GM12875 (cell line): ENCODE data around the gene LRBA.

Experiments
- H3K4me3 ChIP-seq: one replicate; pipeline ENCODE4 v1.5.1; 2011; ENCODE audit warnings: low read depth, low read length, control low read depth
- CTCF ChIP-seq: IDR thresholded peaks from 2 replicates; pipeline ENCODE4 v1.5.1; 2011; ENCODE audit warnings: low read depth, mild to moderate bottlenecking, control low read depth, inconsistent platforms, low read length, moderate library complexity, borderline replicate concordance; ENCODE audit not compliant: insufficient read depth

Gene LRBA

DNA sequence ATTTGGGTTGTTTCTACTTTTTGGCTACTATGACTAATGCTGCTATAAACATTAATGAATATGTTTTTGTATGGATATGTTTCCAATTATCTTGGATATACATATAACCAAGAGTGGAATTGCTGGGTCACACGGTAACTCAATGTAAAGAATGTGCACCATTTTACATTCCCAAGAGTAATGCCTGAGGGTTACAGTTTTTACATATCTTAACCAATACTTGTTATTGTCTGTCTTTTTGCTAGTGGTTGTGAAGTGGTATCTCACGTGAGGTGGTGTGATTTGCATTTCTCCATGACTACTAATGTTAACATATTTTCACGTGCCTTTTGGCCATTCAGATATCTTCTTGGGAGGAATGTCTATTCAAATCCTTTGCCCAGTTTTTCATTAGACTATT lies 633.5 kb downstream of the LRBA start:
- no peak overlapping the region for H3K4me3 ChIP-seq
- TF ChIP-seq CTCF = no peak

DNA sequence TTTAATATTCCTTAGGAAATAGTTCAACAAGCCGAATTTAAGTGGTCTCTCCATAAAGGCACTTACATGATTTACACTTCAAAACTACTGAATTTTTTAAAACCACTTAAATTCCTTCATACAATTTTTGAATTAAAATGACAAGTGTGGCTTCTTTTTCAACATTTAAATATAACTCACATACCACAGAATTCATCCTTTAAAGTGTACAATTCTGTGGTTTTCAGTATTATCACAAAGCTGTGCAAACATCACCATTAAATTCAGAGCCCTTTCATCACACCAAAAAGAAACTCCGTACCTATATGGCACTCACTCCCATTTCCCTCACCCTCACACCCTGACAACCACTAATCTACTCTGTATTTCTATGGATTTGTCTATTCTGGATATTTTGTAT lies 634.0 kb downstream of the LRBA start:
- H3K4me3 ChIP-seq = no peak overlapping the region
- no peak for TF ChIP-seq CTCF

DNA sequence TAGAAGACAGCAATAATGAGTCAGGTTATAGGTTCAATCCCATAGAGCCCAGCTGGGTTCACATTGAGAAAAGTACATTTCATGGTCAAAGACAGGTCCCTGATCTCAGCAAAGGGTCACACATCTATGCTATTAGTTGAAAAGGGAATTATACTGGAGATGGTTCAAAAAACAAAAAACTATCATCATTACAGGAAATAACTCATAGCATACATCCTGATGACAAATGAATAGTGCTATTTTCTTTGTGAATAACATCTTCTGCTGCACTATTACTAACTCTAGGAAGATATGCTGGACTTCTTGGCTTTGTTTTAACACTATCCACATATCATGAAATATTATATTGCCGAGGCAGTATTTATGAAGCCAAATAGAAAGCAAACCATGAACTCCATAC lies 635.6 kb downstream of the LRBA start:
- no peak for TF ChIP-seq CTCF
- no peak overlapping the region for H3K4me3 ChIP-seq

DNA sequence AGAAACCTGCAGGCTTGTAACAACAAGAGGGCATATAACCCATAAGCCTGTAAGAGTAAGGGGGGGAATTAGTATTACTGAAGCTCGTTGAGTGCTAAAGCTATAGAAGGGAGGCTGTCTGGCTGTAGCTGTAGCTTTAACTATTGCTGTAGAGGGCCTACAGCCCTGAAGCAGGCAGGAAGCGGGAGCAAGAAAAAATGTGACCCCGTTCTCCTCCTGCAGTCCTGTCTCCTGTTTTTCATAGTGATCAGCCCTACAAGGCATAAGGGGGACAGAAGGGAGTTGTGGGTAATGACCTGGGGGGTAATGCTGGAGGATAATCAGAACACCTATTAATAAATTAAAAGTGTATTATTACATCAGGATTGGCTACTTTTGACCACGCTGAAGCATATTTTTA lies 640.1 kb downstream of the LRBA start:
- no peak overlapping the region for H3K4me3 ChIP-seq
- TF ChIP-seq CTCF = no peak

DNA sequence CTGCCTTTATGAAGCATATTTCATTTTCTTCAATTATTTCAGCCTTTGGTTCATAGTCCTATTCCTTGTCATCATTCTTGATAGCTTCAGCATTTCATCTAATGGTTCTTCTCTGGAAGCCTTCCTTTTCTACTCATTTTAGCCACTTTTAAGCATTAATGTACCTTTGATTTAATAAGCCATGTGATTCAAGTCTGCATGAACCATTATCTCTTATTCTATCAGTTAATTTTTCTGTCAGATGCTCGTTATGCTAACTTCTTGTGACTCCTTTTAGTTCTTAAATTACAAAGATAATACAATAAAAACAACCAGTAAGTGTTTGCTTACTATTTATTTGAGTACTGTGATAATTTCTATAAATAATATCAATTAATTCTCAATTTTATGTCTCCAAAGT lies 643.2 kb downstream of the LRBA start:
- TF ChIP-seq CTCF = no peak
- no peak overlapping the region for H3K4me3 ChIP-seq

GRCh38 chr4:150369434-150370380 lies 645.4 kb downstream of the LRBA start:
- H3K4me3 ChIP-seq = no peak overlapping the region
- no peak for TF ChIP-seq CTCF

- no peak for TF ChIP-seq CTCF
- H3K4me3 ChIP-seq = no peak overlapping the region
Measured at GRCh38 chr4:150368667-150369066, 646.4 kb downstream of the LRBA start.
